A549 (cell line): ENCODE measurements around the gene CCL14. TPM values are rescaled to one million over a fixed set of nuclear protein-coding genes. Genes with fewer than 3 reads are reported as not detected.

Experiments
- ATAC-seq, 2 experiments: fragments of 200-7000 bp in 1 of 2; fragments of >200 bp in 1 of 2; cut with Nextera tagmentation in 1 of 2; cut with Tn5 transposase in 1 of 2; 3 replicates each; pipeline versions ENCODE4 v1.8.0 to v1.9.1; 2018 to 2020; ENCODE audit warnings: mild to moderate bottlenecking in 1 of 2, moderate library complexity in 1 of 2
- CTCF ChIA-PET: fragments of 300-600 bp; sonication (Branson Sonifier 250); formaldehyde crosslinking; extraction: SDS; loops from one replicate; lab custom pipeline; 2021; ENCODE audit warnings: antibody characterized with exemption, inconsistent platforms; lab: Yijun Ruan, JAX
- POLR2A ChIA-PET: fragments of 350-600 bp; formaldehyde crosslinking; extraction: SDS; loops from one replicate; lab custom pipeline; 2021; ENCODE audit warnings: antibody characterized with exemption, inconsistent platforms; lab: Yijun Ruan, JAX
- DNase-seq, 2 experiments: peaks; one replicate each; pipeline versions ENCODE4 v3.0.0 to v3.0.0-alpha.2; 2011 to 2016; ENCODE audit warnings: low read depth in 1 of 2, low spot score in 1 of 2
- FAIRE-seq: peaks from 2 replicates; lab custom pipeline; 2011; peaks lifted over from hg19 to GRCh38; lab: Jason Lieb, UNC
- H3K27ac ChIP-seq, 2 experiments: fragments of >200 bp; sonication (Bioruptor Twin); formaldehyde crosslinking; 3 replicates each; pipeline ENCODE4 v1.5.1; 2016 to 2017
- H3K4me1 ChIP-seq: fragments of >200 bp; sonication (Bioruptor Twin); formaldehyde crosslinking; 3 replicates; pipeline ENCODE4 v1.6.1; 2016
- H3K4me2 ChIP-seq: fragments of >200 bp; sonication (Bioruptor Twin); formaldehyde crosslinking; 3 replicates; pipeline ENCODE4 v1.6.1; 2016
- H3K4me3 ChIP-seq: fragments of >200 bp; sonication (Bioruptor Twin); formaldehyde crosslinking; 3 replicates; pipeline ENCODE4 v1.5.1; 2016
- H3K9me3 ChIP-seq: fragments of >200 bp; sonication (Bioruptor Twin); formaldehyde crosslinking; 3 replicates; pipeline ENCODE4 v1.6.1; 2016
- CBX2 ChIP-seq: fragments of 200-600 bp; sonication (generic); IDR thresholded peaks from 2 replicates; pipeline ENCODE4 v1.6.1; 2016; ENCODE audit warnings: low read depth, mild to moderate bottlenecking, borderline replicate concordance
- CBX8 ChIP-seq: fragments of 200-600 bp; sonication (generic); IDR thresholded peaks from 2 replicates; pipeline ENCODE4 v1.6.1; 2016
- CEBPB ChIP-seq, 2 experiments: fragments of >200 bp in 1 of 2; sonication (Bioruptor Twin) in 1 of 2; formaldehyde crosslinking in 1 of 2; IDR thresholded peaks; 2 replicates each; pipeline ENCODE4 v1.6.1; 2012 to 2016
- EP300 ChIP-seq, 2 experiments: fragments of >200 bp; sonication (Bioruptor Twin); formaldehyde crosslinking; IDR thresholded peaks; 2 replicates in 1 of 2; 3 replicates in 1 of 2; pipeline ENCODE4 v1.6.1; 2016 to 2017
- ESRRA ChIP-seq: fragments of 150-350 bp; IDR thresholded peaks from 2 replicates; pipeline ENCODE4 v1.6.1; 2014; ENCODE audit warnings: mild to moderate bottlenecking, low read length, borderline replicate concordance
- HEYL ChIP-seq: fragments of 250-450 bp; sonication (Bioruptor Pico); IDR thresholded peaks from 2 replicates; pipeline ENCODE4 v1.8.0; 2021; ENCODE audit warnings: mild to moderate bottlenecking, moderate library complexity
- HOXB5 ChIP-seq: fragments of 250-450 bp; sonication (Bioruptor Pico); IDR thresholded peaks from 2 replicates; pipeline ENCODE4 v1.5.0; 2020; ENCODE audit warnings: mild to moderate bottlenecking, moderate library complexity
- KDM5A ChIP-seq: fragments of 200-600 bp; sonication (generic); IDR thresholded peaks from 2 replicates; pipeline ENCODE4 v1.6.1; 2016; ENCODE audit warnings: antibody characterized with exemption, mild to moderate bottlenecking
- MAFK ChIP-seq: fragments of 450-650 bp; IDR thresholded peaks from 2 replicates; pipeline ENCODE4 v1.6.1; 2014; ENCODE audit not compliant: partially characterized antibody
- NR3C1 ChIP-seq: fragments of >200 bp; sonication (Bioruptor Twin); formaldehyde crosslinking; IDR thresholded peaks from 3 replicates; pipeline ENCODE4 v1.6.1; 2017
- PHF8 ChIP-seq: fragments of 200-600 bp; sonication (generic); IDR thresholded peaks from 2 replicates; pipeline ENCODE4 v1.6.1; 2016; ENCODE audit warnings: low read depth, mild to moderate bottlenecking, antibody characterized with exemption, moderate library complexity, borderline replicate concordance
- POLR2A ChIP-seq: IDR thresholded peaks from 2 replicates; pipeline ENCODE4 v1.6.1; 2012; ENCODE audit warnings: mild to moderate bottlenecking, low read length
- POLR2AphosphoS2 ChIP-seq: conservative IDR thresholded peaks from 2 replicates; pipeline ENCODE4 v1.6.1; 2012; ENCODE audit warnings: low read length, improper control_type of control experiment, inconsistent platforms
- RAD21 ChIP-seq, 2 experiments: fragments of >200 bp in 1 of 2; sonication (Bioruptor Twin) in 1 of 2; formaldehyde crosslinking in 1 of 2; IDR thresholded peaks in 1 of 2; conservative IDR thresholded peaks in 1 of 2; 2 replicates in 1 of 2; 3 replicates in 1 of 2; pipeline ENCODE4 v1.6.1; 2012 to 2018; ENCODE audit warnings: inconsistent platforms in 1 of 2
- RARB ChIP-seq: fragments of 250-450 bp; sonication (Bioruptor Pico); IDR thresholded peaks from 2 replicates; pipeline ENCODE4 v1.8.0; 2021; ENCODE audit warnings: mild to moderate bottlenecking, moderate library complexity
- RCOR1 ChIP-seq: fragments of 150-350 bp; IDR thresholded peaks from 2 replicates; pipeline ENCODE4 v1.6.1; 2014; ENCODE audit warnings: antibody characterized with exemption, low read length, low read depth
- RFX5 ChIP-seq: fragments of 450-650 bp; IDR thresholded peaks from 2 replicates; pipeline ENCODE4 v1.7.1; 2014; ENCODE audit warnings: antibody characterized with exemption, mild to moderate bottlenecking, moderate library complexity
- RNF2 ChIP-seq: fragments of 200-600 bp; sonication (generic); IDR thresholded peaks from 2 replicates; pipeline ENCODE4 v1.6.1; 2016; ENCODE audit warnings: low read depth, mild to moderate bottlenecking, antibody characterized with exemption, moderate library complexity, borderline replicate concordance
- SMC3 ChIP-seq: fragments of >200 bp; sonication (Bioruptor Twin); formaldehyde crosslinking; IDR thresholded peaks from 3 replicates; pipeline ENCODE4 v1.6.1; 2018; ENCODE audit warnings: inconsistent platforms
- SREBF2 ChIP-seq: fragments of 450-650 bp; IDR thresholded peaks from 2 replicates; pipeline ENCODE4 v1.6.1; 2014; ENCODE audit warnings: mild to moderate bottlenecking, moderate library complexity
- TP53 ChIP-seq: fragments of 250-450 bp; sonication (Bioruptor Pico); IDR thresholded peaks from 2 replicates; pipeline ENCODE4 v1.5.0; 2021; ENCODE audit warnings: mild to moderate bottlenecking, moderate library complexity
- ZC3H11A ChIP-seq: fragments of 450-650 bp; IDR thresholded peaks from 2 replicates; pipeline ENCODE4 v1.6.1; 2014; ENCODE audit warnings: antibody characterized with exemption, mild to moderate bottlenecking
- WGBS: methylation state at CpG from one replicate; pipeline ENCODE4 v1.1.6; 2017; ENCODE audit errors: missing lambda C conversion rate; 5-methylcytosine and 5-hydroxymethylcytosine counted together
- polyA plus RNA-seq, 4 experiments: library from polyadenylated mRNA; depleted of rRNA in 3 of 4; stranded (reverse); fragments of >200 nt; fragmentation: RNase III in 1 of 4; extraction: RNeasy Plus Mini Kit Qiagen cat#74134 plus additional on column Dnase treatment in 1 of 4; gene quantifications; 2 replicates in 3 of 4; 3 replicates in 1 of 4; pipeline ENCODE4 v1.2.3, GENCODE V29; 2011 to 2017
- TF ChIP-seq, protein P1 (sequence below): IDR thresholded peaks from 2 replicates; pipeline ENCODE4 v1.6.1; 2012
- TF ChIP-seq, protein P2 (sequence below): fragments of >200 bp; sonication (Bioruptor Twin); formaldehyde crosslinking; IDR thresholded peaks from 3 replicates; pipeline ENCODE4 v1.5.1; 2016
- TF ChIP-seq, protein P3 (sequence below): fragments of 450-650 bp; IDR thresholded peaks from 2 replicates; pipeline ENCODE4 v1.6.1; 2014; ENCODE audit warnings: antibody characterized with exemption

The CCL14 gene
- polyA plus RNA-seq, 2 of the 4 experiments (the other 2 are of a cell fraction), result not detected

DNA sequence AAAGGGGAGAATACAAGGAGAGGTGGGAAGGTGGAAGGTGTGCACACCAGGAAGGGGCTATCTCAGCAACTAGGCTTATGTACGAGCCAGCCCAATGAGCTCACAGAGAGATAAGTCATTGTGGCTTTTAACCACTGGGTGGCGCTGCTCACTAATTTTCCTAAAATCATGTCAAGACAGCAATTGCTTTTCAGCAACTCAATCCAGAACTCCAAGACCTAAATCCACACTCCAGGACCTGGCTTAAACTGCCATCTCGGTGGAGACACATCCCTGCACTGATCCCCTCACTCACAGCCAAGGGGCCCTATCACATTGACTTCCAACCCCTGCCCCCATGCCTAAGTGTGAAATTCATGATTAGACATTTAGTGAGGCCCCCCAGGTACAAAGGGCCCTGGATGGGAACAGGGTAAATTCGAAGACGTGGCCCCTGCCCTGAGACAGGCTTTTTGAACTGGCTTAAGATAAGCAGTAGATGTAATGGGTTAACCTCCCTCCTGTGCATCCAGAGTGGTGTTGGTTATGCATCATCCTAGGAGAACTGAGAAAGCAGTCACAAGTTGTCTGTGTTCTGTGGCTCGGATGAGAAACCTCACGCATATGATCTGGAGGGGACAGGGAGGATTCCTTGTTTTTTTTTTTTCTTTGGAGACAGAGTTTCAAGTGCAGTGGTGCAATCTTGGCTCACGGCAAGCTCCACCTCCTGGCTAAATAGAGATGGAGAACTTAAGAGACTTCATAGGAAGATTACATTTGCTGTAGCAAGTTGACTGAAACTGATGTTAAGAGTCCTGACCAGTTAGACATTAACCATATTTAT, 16.8 kb downstream of the CCL14 start:
- Histone ChIP-seq H3K4me1 (peaks cover 9% of the 10 kb centered on the region; the same call in 1 of the 3 replicates), H3K9me3 (no peaks in the 10 kb centered on the region), H3K27ac (no peak overlapping the region), H3K4me3 (no peak overlapping the region), H3K4me2 (no peak overlapping the region)
- TF ChIP-seq HEYL (CRISPR knock-in tag) (no peak), RCOR1 (no peak), CBX8 (no peak), HOXB5 (CRISPR knock-in tag) (no peak), RFX5 (no peak), POLR2A (no peak), SMC3 (peak; percentile 82), POLR2AphosphoS2 (no peak), EP300 (IDR thresholded peaks at IDR 0.05) (no peak), SREBF2 (no peak), MAFK (no peak), CBX2 (no peak), CEBPB (IDR thresholded peaks at IDR 0.05) (no peak), TP53 (no peak), KDM5A (no peak), RAD21 (conservative IDR thresholded peaks at IDR 0.05 in 1 of 2, IDR thresholded peaks at IDR 0.05 in 1 of 2) (peak; percentile 96)
- TF ChIP-seq, protein P1, sequence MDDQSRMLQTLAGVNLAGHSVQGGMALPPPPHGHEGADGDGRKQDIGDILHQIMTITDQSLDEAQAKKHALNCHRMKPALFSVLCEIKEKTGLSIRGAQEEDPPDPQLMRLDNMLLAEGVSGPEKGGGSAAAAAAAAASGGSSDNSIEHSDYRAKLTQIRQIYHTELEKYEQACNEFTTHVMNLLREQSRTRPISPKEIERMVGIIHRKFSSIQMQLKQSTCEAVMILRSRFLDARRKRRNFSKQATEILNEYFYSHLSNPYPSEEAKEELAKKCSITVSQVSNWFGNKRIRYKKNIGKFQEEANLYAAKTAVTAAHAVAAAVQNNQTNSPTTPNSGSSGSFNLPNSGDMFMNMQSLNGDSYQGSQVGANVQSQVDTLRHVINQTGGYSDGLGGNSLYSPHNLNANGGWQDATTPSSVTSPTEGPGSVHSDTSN, result no peak
- TF ChIP-seq, protein P2, sequence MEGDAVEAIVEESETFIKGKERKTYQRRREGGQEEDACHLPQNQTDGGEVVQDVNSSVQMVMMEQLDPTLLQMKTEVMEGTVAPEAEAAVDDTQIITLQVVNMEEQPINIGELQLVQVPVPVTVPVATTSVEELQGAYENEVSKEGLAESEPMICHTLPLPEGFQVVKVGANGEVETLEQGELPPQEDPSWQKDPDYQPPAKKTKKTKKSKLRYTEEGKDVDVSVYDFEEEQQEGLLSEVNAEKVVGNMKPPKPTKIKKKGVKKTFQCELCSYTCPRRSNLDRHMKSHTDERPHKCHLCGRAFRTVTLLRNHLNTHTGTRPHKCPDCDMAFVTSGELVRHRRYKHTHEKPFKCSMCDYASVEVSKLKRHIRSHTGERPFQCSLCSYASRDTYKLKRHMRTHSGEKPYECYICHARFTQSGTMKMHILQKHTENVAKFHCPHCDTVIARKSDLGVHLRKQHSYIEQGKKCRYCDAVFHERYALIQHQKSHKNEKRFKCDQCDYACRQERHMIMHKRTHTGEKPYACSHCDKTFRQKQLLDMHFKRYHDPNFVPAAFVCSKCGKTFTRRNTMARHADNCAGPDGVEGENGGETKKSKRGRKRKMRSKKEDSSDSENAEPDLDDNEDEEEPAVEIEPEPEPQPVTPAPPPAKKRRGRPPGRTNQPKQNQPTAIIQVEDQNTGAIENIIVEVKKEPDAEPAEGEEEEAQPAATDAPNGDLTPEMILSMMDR, result peak; percentile 93
- ChIA-PET POLR2A (interaction anchor here (0.6 to 1.0 kb wide), 3 partner anchors 177 to 516 kb away, joined by 3 to 6 read pairs (median 6); partner anchors contain the start of gene ZNHIT3), CTCF (interaction anchor here (0.6 to 12.1 kb wide), 68 partner anchors 10 to 1253 kb away, joined by 3 to 271 read pairs (median 4); partner anchors contain the start of genes CCL14, CCL16, MYO19 and PIGW)
- WGBS, result 36% methylated on average over 8 of the region's 8 CpGs
- DNase-seq (peak; percentile 69 to 84), ATAC-seq (peak; percentile 83 to 93), FAIRE-seq (no peak)

DNA sequence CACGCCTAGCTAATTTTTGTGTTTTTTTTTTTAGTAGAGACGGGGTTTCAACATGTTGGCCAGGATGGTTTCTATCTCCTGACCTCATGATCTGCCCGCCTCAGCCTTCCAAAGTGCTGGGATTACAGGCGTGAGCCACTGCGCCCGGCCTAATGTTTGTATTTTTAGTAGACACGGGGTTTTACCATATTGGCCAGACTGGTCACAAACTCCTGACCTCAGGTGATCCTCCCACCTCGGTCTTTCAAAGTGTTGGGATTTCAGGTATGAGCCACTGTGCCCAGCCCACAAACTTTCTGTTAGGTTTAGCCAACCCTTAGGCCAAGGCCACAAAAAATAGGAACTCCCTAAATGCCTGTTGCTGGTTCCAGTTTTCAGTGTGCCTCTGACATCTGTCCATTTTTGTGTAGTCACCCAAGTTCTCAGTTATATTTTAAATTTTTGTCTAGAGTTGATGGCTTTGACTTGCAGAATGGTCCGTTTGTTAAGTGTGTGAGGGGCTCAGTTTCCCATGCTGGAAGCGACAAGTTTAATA, 17.9 kb downstream of the CCL14 start:
- no peak overlapping the region for H3K4me2 ChIP-seq
- 54% methylated on average over 10 of the region's 10 CpGs for WGBS
- ATAC-seq, result no peak
- CTCF ChIA-PET, result interaction anchor here (0.6 to 12.1 kb wide), 34 partner anchors 9 to 1079 kb away, joined by 3 to 271 read pairs (median 4); partner anchors contain the start of genes CCL14, CCL16 and ZNHIT3
- H3K27ac ChIP-seq, result no peak overlapping the region
- no peak for TF ChIP-seq MAFK
- no peak for TF ChIP-seq ESRRA
- TF ChIP-seq RARB, result no peak
- TF ChIP-seq EP300 (IDR thresholded peaks at IDR 0.05), result no peak
- TF ChIP-seq ZC3H11A, result no peak
- no peak for TF ChIP-seq POLR2AphosphoS2
- TF ChIP-seq RNF2, result no peak
- TF ChIP-seq, protein P3, sequence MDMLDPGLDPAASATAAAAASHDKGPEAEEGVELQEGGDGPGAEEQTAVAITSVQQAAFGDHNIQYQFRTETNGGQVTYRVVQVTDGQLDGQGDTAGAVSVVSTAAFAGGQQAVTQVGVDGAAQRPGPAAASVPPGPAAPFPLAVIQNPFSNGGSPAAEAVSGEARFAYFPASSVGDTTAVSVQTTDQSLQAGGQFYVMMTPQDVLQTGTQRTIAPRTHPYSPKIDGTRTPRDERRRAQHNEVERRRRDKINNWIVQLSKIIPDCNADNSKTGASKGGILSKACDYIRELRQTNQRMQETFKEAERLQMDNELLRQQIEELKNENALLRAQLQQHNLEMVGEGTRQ, result no peak
- TF ChIP-seq NR3C1, result no peak
- no peak for TF ChIP-seq PHF8
- no peak for TF ChIP-seq TP53
- TF ChIP-seq, protein P1, result no peak
- TF ChIP-seq, all 56 proteins: peak for 0
- H3K4me3 ChIP-seq, result no peak overlapping the region
- H3K9me3 ChIP-seq, result no peaks in the 10 kb centered on the region
- FAIRE-seq (no peak), DNase-seq (no peak)
- POLR2A ChIA-PET, result no interaction called here
- H3K4me1 ChIP-seq, result peaks cover 4% of the 10 kb centered on the region; the same call in 1 of the 3 replicates
